WTC11 (cell line): Measurements from ENCODE around the gene LYL1. TPM values are rescaled to one million over a fixed set of nuclear protein-coding genes. Genes with fewer than 3 reads are reported as not detected.

Experiments used
- ATAC-seq: fragments of 200-7000 bp; cut with Tn5 transposase; 2 replicates; pipeline ENCODE4 v1.10.0; 2021; ENCODE audit warnings: mild to moderate bottlenecking, moderate library complexity
- CTCF ChIA-PET: fragments of 300-600 bp; sonication (Branson Sonifier 250); formaldehyde crosslinking; loops from one replicate; lab custom pipeline; 2021; ENCODE audit warnings: antibody characterized with exemption; lab: Charles Lee
- POLR2A ChIA-PET: fragments of 350-600 bp; sonication (Branson Sonifier 250); formaldehyde crosslinking; loops from one replicate; lab custom pipeline; 2021; ENCODE audit warnings: antibody characterized with exemption; lab: Charles Lee
- DNase-seq: peaks from one replicate; pipeline ENCODE4 v3.0.0; 2021; ENCODE audit warnings: low spot score
- H3K27ac Mint-ChIP-seq: 2 replicates; pipeline ENCODE4 v1.8.0; 2021; ENCODE audit warnings: mixed read lengths
- H3K27me3 Mint-ChIP-seq: 2 replicates; pipeline ENCODE4 v1.8.0; 2021; ENCODE audit warnings: low read depth, mild to moderate bottlenecking, moderate library complexity, mixed read lengths
- H3K36me3 Mint-ChIP-seq: 2 replicates; pipeline ENCODE4 v1.8.0; 2021; ENCODE audit warnings: mixed read lengths
- H3K4me1 Mint-ChIP-seq: 2 replicates; pipeline ENCODE4 v1.8.0; 2022; ENCODE audit warnings: mixed read lengths
- H3K4me3 Mint-ChIP-seq: 2 replicates; pipeline ENCODE4 v1.8.0; 2021; ENCODE audit warnings: mild to moderate bottlenecking, moderate library complexity, mixed read lengths
- H3K9me3 Mint-ChIP-seq: 2 replicates; pipeline ENCODE4 v1.8.0; 2021; ENCODE audit warnings: mixed read lengths
- CBFB ChIP-seq: sonication (generic); formaldehyde crosslinking; IDR thresholded peaks from 2 replicates; pipeline ENCODE4 v1.8.1; 2022; ENCODE audit warnings: mild to moderate bottlenecking, low read depth, missing genetic modification reagents
- CREM ChIP-seq: sonication (generic); formaldehyde crosslinking; IDR thresholded peaks from 2 replicates; pipeline ENCODE4 v1.8.1; 2022; ENCODE audit warnings: mild to moderate bottlenecking, missing genetic modification reagents, moderate library complexity
- IRF2 ChIP-seq: sonication (generic); formaldehyde crosslinking; IDR thresholded peaks from 2 replicates; pipeline ENCODE4 v1.8.0; 2022; ENCODE audit warnings: low read depth, missing genetic modification reagents, borderline replicate concordance
- MYBL2 ChIP-seq: sonication (generic); formaldehyde crosslinking; IDR thresholded peaks from 2 replicates; pipeline ENCODE4 v1.8.1; 2023; ENCODE audit warnings: mild to moderate bottlenecking, moderate library complexity, missing genetic modification reagents
- NFE2L1 ChIP-seq: sonication (generic); formaldehyde crosslinking; IDR thresholded peaks from 2 replicates; pipeline ENCODE4 v1.8.1; 2023; ENCODE audit warnings: missing genetic modification reagents
- NR1H2 ChIP-seq: sonication (generic); formaldehyde crosslinking; IDR thresholded peaks from 2 replicates; pipeline ENCODE4 v1.9.0; 2021; ENCODE audit warnings: mild to moderate bottlenecking, moderate library complexity, missing genetic modification reagents
- OVOL2 ChIP-seq: fragments of 250-450 bp; sonication (Bioruptor Pico); IDR thresholded peaks from 2 replicates; pipeline ENCODE4 v1.9.0; 2021; ENCODE audit warnings: mild to moderate bottlenecking, borderline replicate concordance
- RELA ChIP-seq: sonication (generic); formaldehyde crosslinking; IDR thresholded peaks from 2 replicates; pipeline ENCODE4 v1.8.1; 2022; ENCODE audit warnings: missing genetic modification reagents, mild to moderate bottlenecking, borderline replicate concordance
- SMAD3 ChIP-seq: sonication (generic); formaldehyde crosslinking; IDR thresholded peaks from 2 replicates; pipeline ENCODE4 v1.8.0; 2022; ENCODE audit warnings: missing genetic modification reagents, mild to moderate bottlenecking, borderline replicate concordance
- TEAD4 ChIP-seq: sonication (generic); formaldehyde crosslinking; IDR thresholded peaks from 2 replicates; pipeline ENCODE4 v1.8.0; 2022; ENCODE audit warnings: mild to moderate bottlenecking, missing genetic modification reagents
- TP53 ChIP-seq: sonication (generic); formaldehyde crosslinking; IDR thresholded peaks from 2 replicates; pipeline ENCODE4 v1.8.1; 2023; ENCODE audit warnings: mild to moderate bottlenecking, missing genetic modification reagents
- ZNF121 ChIP-seq: sonication (generic); formaldehyde crosslinking; IDR thresholded peaks from 2 replicates; pipeline ENCODE4 v1.8.0; 2023; ENCODE audit warnings: missing genetic modification reagents
- ZNF317 ChIP-seq: sonication (generic); formaldehyde crosslinking; IDR thresholded peaks from 2 replicates; pipeline ENCODE4 v1.8.1; 2023; ENCODE audit warnings: low read depth, mild to moderate bottlenecking, moderate library complexity, missing genetic modification reagents, borderline replicate concordance
- total RNA-seq: library from RNA; stranded (reverse); gene quantifications from 3 replicates; pipeline ENCODE4 v1.2.3, GENCODE V29; 2021
- TF ChIP-seq, protein P1 (sequence below): sonication (generic); formaldehyde crosslinking; IDR thresholded peaks from 2 replicates; pipeline ENCODE4 v1.8.0; 2022; ENCODE audit warnings: mild to moderate bottlenecking, missing genetic modification reagents
- TF ChIP-seq, protein P2 (sequence below): sonication (generic); formaldehyde crosslinking; IDR thresholded peaks from 2 replicates; pipeline ENCODE4 v1.8.0; 2023; ENCODE audit warnings: missing genetic modification reagents, mild to moderate bottlenecking, borderline replicate concordance
- TF ChIP-seq, protein P3 (sequence below): sonication (generic); formaldehyde crosslinking; IDR thresholded peaks from 2 replicates; pipeline ENCODE4 v1.8.0; 2023; ENCODE audit warnings: missing genetic modification reagents
- TF ChIP-seq, protein P4 (sequence below): fragments of 250-450 bp; sonication (Bioruptor Pico); IDR thresholded peaks from 2 replicates; pipeline ENCODE4 v1.9.0; 2021; ENCODE audit warnings: mild to moderate bottlenecking
- TF ChIP-seq, protein P5 (sequence below): sonication (generic); formaldehyde crosslinking; IDR thresholded peaks from 2 replicates; pipeline ENCODE4 v1.8.1; 2022; ENCODE audit warnings: mild to moderate bottlenecking, missing genetic modification reagents, moderate library complexity, borderline replicate concordance
- TF ChIP-seq, protein P6 (sequence below): fragments of 250-450 bp; sonication (Bioruptor Pico); IDR thresholded peaks from 2 replicates; pipeline ENCODE4 v1.8.0; 2021; ENCODE audit warnings: mild to moderate bottlenecking

LYL1 gene
- total RNA-seq, 1 experiment from 2014 or later, result 1.2 TPM

DNA sequence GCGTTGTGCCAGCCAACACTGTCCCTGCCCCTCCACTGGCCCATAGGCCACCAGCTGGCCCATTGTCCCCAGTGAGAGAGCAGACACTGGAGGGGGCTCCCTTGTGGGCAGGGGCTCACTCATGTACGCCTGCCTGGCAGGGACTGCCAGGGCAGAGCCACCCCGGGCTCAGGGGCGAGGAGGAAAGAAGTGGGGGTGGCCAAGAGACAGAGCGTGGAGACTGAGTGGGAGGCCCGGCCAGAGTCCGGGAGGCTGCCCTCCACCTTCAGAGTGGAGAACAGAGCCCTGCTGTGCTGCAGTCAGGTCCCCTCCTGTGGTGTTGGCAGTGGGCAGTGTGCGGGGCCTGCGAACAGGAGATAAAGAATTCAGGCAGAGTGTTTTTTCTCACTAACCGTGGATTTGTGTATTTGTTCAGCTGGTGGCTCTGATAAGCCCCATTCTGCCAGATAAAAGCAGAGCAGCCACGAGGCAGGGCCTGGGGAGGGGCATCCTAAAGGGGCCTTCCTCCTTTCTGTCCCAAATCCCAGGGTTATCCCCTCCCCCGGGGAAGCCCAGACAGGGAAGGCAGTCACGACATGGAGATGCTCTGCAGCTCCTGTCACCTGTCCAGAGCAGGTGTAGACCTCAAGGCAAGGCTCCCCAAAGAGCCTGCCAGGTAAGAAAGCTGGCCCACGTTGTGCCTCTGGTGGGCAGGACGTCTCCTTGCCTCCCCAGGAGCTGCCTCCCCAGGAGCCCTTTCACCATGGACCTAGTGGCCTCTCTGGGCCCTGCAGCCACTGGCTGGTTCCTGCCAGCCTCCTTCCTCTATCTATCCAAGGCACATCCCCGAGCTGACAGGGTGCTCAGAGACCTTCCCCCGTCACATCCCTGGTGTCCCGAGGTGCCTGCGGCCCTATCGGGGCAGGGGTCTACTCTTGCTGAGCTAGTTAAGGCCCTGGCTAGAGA lies 33.0 kb downstream of the LYL1 start (continued):
- TF ChIP-seq ZNF317 (CRISPR knock-in tag), result no peak
- no peak for TF ChIP-seq NR1H2 (CRISPR knock-in tag)
- TF ChIP-seq CREM (CRISPR knock-in tag), result no peak
- TF ChIP-seq, protein P1, sequence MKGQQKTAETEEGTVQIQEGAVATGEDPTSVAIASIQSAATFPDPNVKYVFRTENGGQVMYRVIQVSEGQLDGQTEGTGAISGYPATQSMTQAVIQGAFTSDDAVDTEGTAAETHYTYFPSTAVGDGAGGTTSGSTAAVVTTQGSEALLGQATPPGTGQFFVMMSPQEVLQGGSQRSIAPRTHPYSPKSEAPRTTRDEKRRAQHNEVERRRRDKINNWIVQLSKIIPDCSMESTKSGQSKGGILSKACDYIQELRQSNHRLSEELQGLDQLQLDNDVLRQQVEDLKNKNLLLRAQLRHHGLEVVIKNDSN (CRISPR knock-in tag), result no peak

DNA sequence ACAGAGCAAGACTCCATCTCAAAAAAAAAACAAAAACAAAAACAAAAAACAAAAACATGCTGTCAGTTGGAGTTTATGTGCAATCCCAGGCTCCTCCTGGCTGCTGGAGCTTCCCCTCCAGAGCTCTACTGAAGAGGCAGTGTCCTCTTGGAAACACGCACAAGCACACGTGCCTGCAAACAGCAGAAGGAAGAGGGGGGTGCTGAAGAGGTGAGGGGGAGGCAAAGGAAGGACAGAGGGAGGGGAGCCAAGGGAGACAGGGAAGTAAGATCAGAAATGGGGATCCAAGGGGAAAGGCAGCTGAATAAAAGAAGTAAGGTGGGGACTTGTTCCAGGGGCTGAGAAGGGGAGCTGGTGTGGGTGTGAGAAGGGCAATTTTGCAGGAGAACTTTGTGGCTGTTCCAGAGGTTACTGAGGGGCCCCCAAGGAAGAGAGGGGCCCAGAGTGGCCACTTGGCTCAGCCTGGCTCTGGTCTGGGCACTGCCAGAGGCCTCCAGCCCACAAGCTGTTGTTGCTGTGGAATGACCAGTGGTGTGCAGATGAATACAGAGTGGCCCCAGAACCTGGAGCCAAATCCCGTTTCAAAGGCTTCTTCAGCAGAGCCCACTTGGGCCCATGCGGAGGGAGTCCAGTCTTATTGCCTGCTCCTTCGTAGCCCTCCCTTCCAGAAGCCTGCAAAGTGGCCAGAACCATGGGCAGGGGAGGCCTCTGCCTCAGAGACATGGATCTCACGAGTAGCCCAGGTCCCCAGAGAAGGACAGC lies 34.4 kb downstream of the LYL1 start:
- TF ChIP-seq RELA (CRISPR knock-in tag), result no peak
- TF ChIP-seq, protein P2, sequence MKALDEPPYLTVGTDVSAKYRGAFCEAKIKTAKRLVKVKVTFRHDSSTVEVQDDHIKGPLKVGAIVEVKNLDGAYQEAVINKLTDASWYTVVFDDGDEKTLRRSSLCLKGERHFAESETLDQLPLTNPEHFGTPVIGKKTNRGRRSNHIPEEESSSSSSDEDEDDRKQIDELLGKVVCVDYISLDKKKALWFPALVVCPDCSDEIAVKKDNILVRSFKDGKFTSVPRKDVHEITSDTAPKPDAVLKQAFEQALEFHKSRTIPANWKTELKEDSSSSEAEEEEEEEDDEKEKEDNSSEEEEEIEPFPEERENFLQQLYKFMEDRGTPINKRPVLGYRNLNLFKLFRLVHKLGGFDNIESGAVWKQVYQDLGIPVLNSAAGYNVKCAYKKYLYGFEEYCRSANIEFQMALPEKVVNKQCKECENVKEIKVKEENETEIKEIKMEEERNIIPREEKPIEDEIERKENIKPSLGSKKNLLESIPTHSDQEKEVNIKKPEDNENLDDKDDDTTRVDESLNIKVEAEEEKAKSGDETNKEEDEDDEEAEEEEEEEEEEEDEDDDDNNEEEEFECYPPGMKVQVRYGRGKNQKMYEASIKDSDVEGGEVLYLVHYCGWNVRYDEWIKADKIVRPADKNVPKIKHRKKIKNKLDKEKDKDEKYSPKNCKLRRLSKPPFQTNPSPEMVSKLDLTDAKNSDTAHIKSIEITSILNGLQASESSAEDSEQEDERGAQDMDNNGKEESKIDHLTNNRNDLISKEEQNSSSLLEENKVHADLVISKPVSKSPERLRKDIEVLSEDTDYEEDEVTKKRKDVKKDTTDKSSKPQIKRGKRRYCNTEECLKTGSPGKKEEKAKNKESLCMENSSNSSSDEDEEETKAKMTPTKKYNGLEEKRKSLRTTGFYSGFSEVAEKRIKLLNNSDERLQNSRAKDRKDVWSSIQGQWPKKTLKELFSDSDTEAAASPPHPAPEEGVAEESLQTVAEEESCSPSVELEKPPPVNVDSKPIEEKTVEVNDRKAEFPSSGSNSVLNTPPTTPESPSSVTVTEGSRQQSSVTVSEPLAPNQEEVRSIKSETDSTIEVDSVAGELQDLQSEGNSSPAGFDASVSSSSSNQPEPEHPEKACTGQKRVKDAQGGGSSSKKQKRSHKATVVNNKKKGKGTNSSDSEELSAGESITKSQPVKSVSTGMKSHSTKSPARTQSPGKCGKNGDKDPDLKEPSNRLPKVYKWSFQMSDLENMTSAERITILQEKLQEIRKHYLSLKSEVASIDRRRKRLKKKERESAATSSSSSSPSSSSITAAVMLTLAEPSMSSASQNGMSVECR, result no peak
- no peak for TF ChIP-seq TEAD4 (CRISPR knock-in tag)
- TF ChIP-seq NFE2L1, result no peak
- TF ChIP-seq ZNF121 (CRISPR knock-in tag), result no peak
- no peak for TF ChIP-seq SMAD3
- TF ChIP-seq IRF2, result no peak
- TF ChIP-seq MYBL2 (CRISPR knock-in tag), result no peak
- no peak for TF ChIP-seq OVOL2 (CRISPR knock-in tag)
- TF ChIP-seq, protein P3, sequence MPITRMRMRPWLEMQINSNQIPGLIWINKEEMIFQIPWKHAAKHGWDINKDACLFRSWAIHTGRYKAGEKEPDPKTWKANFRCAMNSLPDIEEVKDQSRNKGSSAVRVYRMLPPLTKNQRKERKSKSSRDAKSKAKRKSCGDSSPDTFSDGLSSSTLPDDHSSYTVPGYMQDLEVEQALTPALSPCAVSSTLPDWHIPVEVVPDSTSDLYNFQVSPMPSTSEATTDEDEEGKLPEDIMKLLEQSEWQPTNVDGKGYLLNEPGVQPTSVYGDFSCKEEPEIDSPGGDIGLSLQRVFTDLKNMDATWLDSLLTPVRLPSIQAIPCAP, result no peak
- TF ChIP-seq, protein P4, sequence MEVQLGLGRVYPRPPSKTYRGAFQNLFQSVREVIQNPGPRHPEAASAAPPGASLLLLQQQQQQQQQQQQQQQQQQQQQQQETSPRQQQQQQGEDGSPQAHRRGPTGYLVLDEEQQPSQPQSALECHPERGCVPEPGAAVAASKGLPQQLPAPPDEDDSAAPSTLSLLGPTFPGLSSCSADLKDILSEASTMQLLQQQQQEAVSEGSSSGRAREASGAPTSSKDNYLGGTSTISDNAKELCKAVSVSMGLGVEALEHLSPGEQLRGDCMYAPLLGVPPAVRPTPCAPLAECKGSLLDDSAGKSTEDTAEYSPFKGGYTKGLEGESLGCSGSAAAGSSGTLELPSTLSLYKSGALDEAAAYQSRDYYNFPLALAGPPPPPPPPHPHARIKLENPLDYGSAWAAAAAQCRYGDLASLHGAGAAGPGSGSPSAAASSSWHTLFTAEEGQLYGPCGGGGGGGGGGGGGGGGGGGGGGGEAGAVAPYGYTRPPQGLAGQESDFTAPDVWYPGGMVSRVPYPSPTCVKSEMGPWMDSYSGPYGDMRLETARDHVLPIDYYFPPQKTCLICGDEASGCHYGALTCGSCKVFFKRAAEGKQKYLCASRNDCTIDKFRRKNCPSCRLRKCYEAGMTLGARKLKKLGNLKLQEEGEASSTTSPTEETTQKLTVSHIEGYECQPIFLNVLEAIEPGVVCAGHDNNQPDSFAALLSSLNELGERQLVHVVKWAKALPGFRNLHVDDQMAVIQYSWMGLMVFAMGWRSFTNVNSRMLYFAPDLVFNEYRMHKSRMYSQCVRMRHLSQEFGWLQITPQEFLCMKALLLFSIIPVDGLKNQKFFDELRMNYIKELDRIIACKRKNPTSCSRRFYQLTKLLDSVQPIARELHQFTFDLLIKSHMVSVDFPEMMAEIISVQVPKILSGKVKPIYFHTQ (CRISPR knock-in tag), result no peak
- TF ChIP-seq, protein P5, sequence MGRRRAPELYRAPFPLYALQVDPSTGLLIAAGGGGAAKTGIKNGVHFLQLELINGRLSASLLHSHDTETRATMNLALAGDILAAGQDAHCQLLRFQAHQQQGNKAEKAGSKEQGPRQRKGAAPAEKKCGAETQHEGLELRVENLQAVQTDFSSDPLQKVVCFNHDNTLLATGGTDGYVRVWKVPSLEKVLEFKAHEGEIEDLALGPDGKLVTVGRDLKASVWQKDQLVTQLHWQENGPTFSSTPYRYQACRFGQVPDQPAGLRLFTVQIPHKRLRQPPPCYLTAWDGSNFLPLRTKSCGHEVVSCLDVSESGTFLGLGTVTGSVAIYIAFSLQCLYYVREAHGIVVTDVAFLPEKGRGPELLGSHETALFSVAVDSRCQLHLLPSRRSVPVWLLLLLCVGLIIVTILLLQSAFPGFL (CRISPR knock-in tag), result no peak
- no peak for TF ChIP-seq ZNF317 (CRISPR knock-in tag)
- TF ChIP-seq CBFB, result no peak
- TF ChIP-seq, protein P6, sequence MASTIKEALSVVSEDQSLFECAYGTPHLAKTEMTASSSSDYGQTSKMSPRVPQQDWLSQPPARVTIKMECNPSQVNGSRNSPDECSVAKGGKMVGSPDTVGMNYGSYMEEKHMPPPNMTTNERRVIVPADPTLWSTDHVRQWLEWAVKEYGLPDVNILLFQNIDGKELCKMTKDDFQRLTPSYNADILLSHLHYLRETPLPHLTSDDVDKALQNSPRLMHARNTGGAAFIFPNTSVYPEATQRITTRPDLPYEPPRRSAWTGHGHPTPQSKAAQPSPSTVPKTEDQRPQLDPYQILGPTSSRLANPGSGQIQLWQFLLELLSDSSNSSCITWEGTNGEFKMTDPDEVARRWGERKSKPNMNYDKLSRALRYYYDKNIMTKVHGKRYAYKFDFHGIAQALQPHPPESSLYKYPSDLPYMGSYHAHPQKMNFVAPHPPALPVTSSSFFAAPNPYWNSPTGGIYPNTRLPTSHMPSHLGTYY (CRISPR knock-in tag), result no peak
- no peak for TF ChIP-seq TP53 (CRISPR knock-in tag)
- Mint-ChIP-seq H3K9me3 (no peaks in the 10 kb centered on the region), H3K36me3 (no peaks in the 10 kb centered on the region), H3K27ac (no peak overlapping the region), H3K4me3 (no peak overlapping the region), H3K4me1 (no peaks in the 10 kb centered on the region), H3K27me3 (peaks cover 10% of the 10 kb centered on the region)
- no peak for DNase-seq
- ATAC-seq, result no peak
- ChIA-PET POLR2A (no interaction called here), CTCF (interaction anchor here (0.6 to 20.5 kb wide), 8 partner anchors 9 to 103 kb away, joined by 3 to 294 read pairs (median 4); no protein-coding TSS in a partner anchor)
